Measurements from ENCODE around the gene TARP. TPM values are rescaled to one million over a fixed set of nuclear protein-coding genes. Genes with fewer than 3 reads are reported as not detected.

The TARP gene

Small RNA genes within 50 kb of the gene (small RNA-seq; reads per million reads assigned to genes)
- gene TRGJ1 (not detected), gene TRGJ2 (not detected), gene TRGJP (not detected), gene TRGJP1 (not detected), gene TRGJP2 (not detected), gene TRGVA (not detected)

Other genes starting within 250 kb of the TARP start
- gene STARD3NL, start 95.4 kb downstream of the TARP start, total RNA-seq, result 10 to 100 TPM in 1 of 2 donors, 1 to 10 TPM in 1; 9.7 to 25.1 TPM
- 10 to 100 TPM in 1 of 2 donors, 1 to 10 TPM in 1; 9.1 to 10.7 TPM for gene STARD3NL, start 95.4 kb downstream of the TARP start, polyA plus RNA-seq